ENCODE results near the gene RAD51B.
A peak's percentile ranks its signal among the peaks of the same experiment; 100 is the strongest.
"Not testable (repeated sequence)": the region's sequence is repeated elsewhere in the genome, so short reads cannot be mapped to it uniquely, and the experiment has no call there.

RAD51B gene

GRCh38 chr14:68174446-68174845, 354.9 kb downstream of the RAD51B start:
- no peak for DNase-seq (ENCODE audit: low spot score)

- no peak for DNase-seq (ENCODE audit: low spot score)
These were observed 357.1 kb downstream of the RAD51B start for GRCh38 chr14:68176687-68177086.

- DNase-seq (ENCODE audit: low spot score) = no peak
These were observed 358.1 kb downstream of the RAD51B start for GRCh38 chr14:68177728-68178127.

- DNase-seq (ENCODE audit: low spot score) = no peak
These were observed 358.7 kb downstream of the RAD51B start for GRCh38 chr14:68178282-68178681.

- DNase-seq (ENCODE audit: low spot score) = no peak
These were observed 362.1 kb downstream of the RAD51B start for GRCh38 chr14:68181519-68182326.

- no peak for DNase-seq (ENCODE audit: low spot score)
These were observed 362.9 kb downstream of the RAD51B start for GRCh38 chr14:68182492-68182891.

- DNase-seq (ENCODE audit: low spot score) = not testable (repeated sequence)
These were observed 367.1 kb downstream of the RAD51B start for GRCh38 chr14:68186500-68187276.

- no peak for DNase-seq (ENCODE audit: low spot score)
These were observed 368.6 kb downstream of the RAD51B start for GRCh38 chr14:68188174-68188573.

- DNase-seq (ENCODE audit: low spot score) = no peak
These were observed 370.5 kb downstream of the RAD51B start for GRCh38 chr14:68190032-68190431.

- no peak for DNase-seq (ENCODE audit: low spot score)
These were observed 372.2 kb downstream of the RAD51B start for GRCh38 chr14:68191567-68192321.

GRCh38 chr14:68192935-68193334, 373.4 kb downstream of the RAD51B start:
- no peak for DNase-seq (ENCODE audit: low spot score)

GRCh38 chr14:68193970-68194681, 374.5 kb downstream of the RAD51B start:
- DNase-seq (ENCODE audit: low spot score) = no peak

GRCh38 chr14:68195126-68195525, 375.5 kb downstream of the RAD51B start:
- DNase-seq (ENCODE audit: low spot score) = no peak

- DNase-seq (ENCODE audit: low spot score) = no peak
These were observed 379.3 kb downstream of the RAD51B start for GRCh38 chr14:68198713-68199495.

GRCh38 chr14:68199554-68200151, 380.1 kb downstream of the RAD51B start:
- DNase-seq (ENCODE audit: low spot score) = no peak

GRCh38 chr14:68203871-68204270, 384.3 kb downstream of the RAD51B start:
- no peak for DNase-seq (ENCODE audit: low spot score)

- DNase-seq (ENCODE audit: low spot score) = no peak
These were observed 388.6 kb downstream of the RAD51B start for GRCh38 chr14:68208218-68208617.

- no peak for DNase-seq (ENCODE audit: low spot score)
These were observed 389.2 kb downstream of the RAD51B start for GRCh38 chr14:68208626-68209317.

GRCh38 chr14:68210729-68211299, 391.2 kb downstream of the RAD51B start:
- DNase-seq (ENCODE audit: low spot score) = peak; percentile 11

- no peak for DNase-seq (ENCODE audit: low spot score)
These were observed 391.8 kb downstream of the RAD51B start for GRCh38 chr14:68211421-68211820.

Data from globus pallidus (tissue), 1 donor.